H1 (cell line): ENCODE results near the gene MYLK4. TPM values are rescaled to one million over a fixed set of nuclear protein-coding genes. Genes with fewer than 3 reads are reported as not detected.

ENCODE experiments used
- CTCF ChIA-PET: fragments of 300-600 bp; sonication (Branson Sonifier 250); formaldehyde crosslinking; loops from one replicate; lab custom pipeline; 2021; ENCODE audit not compliant: partially characterized antibody; lab: Charles Lee
- POLR2A ChIA-PET: fragments of 300-600 bp; sonication (Branson Sonifier 250); formaldehyde crosslinking; loops from one replicate; lab custom pipeline; 2021; ENCODE audit warnings: inconsistent platforms; ENCODE audit not compliant: partially characterized antibody; lab: Charles Lee
- DNase-seq, 2 experiments: peaks; one replicate each; pipeline versions ENCODE4 v3.0.0 to v3.0.0-alpha.2; 2010 to 2022; ENCODE audit warnings: low spot score in 2 of 2, low read depth in 1 of 2, mixed read lengths in 1 of 2
- FAIRE-seq: peaks from 2 replicates; lab custom pipeline; 2011; peaks lifted over from hg19 to GRCh38; lab: Jason Lieb, UNC
- H2AFZ ChIP-seq: 2 replicates; pipeline ENCODE4 v1.8.1; 2012; ENCODE audit warnings: low read length, inconsistent platforms
- H2AK5ac ChIP-seq: 2 replicates; pipeline ENCODE4 v1.6.1; 2013; ENCODE audit warnings: low read depth, low read length
- H2BK120ac ChIP-seq: replicated peaks from 2 replicates; pipeline ENCODE3; 2013; ENCODE audit warnings: low read depth, low read length, inconsistent platforms
- H2BK12ac ChIP-seq: 2 replicates; pipeline ENCODE4 v1.6.1; 2013; ENCODE audit warnings: low read depth, low read length
- H2BK15ac ChIP-seq: 2 replicates; pipeline ENCODE4 v1.6.1; 2013; ENCODE audit warnings: low read length
- H2BK20ac ChIP-seq: 2 replicates; pipeline ENCODE4 v1.6.1; 2013; ENCODE audit warnings: low read length
- H2BK5ac ChIP-seq: 2 replicates; pipeline ENCODE4 v1.6.1; 2013; ENCODE audit warnings: low read depth, low read length
- H3K14ac ChIP-seq: 2 replicates; pipeline ENCODE4 v1.6.1; 2013; ENCODE audit warnings: inconsistent platforms; ENCODE audit not compliant: insufficient read length
- H3K18ac ChIP-seq: 2 replicates; pipeline ENCODE4 v1.6.1; 2013; ENCODE audit warnings: low read length; ENCODE audit errors: extremely low read depth
- H3K23ac ChIP-seq: 2 replicates; pipeline ENCODE4 v1.6.1; 2013; ENCODE audit warnings: inconsistent platforms; ENCODE audit not compliant: insufficient read length
- H3K23me2 ChIP-seq: 2 replicates; pipeline ENCODE4 v1.6.1; 2013; ENCODE audit warnings: low read depth, low read length
- H3K27ac ChIP-seq: 2 replicates; pipeline ENCODE4 v1.6.1; 2011; ENCODE audit warnings: low read depth, low read length, inconsistent platforms
- H3K27me3 ChIP-seq, 4 experiments: replicated peaks in 1 of 4; 1 replicate in 1 of 4; 2 replicates in 3 of 4; pipeline versions ENCODE4 v1.6.1 to v1.8.1; 2011 to 2013; ENCODE audit warnings: low read length in 3 of 4, mild to moderate bottlenecking in 3 of 4, inconsistent platforms in 2 of 4, mixed read lengths in 2 of 4, moderate library complexity in 1 of 4; ENCODE audit not compliant: control insufficient read depth in 3 of 4, insufficient read depth in 3 of 4; ENCODE audit errors: extremely low read depth in 1 of 4
- H3K36me3 ChIP-seq, 4 experiments: 2 replicates each; pipeline versions ENCODE4 v1.6.1 to v1.8.1; 2011 to 2013; ENCODE audit warnings: mild to moderate bottlenecking in 4 of 4, low read length in 3 of 4, moderate library complexity in 2 of 4, control low read depth in 1 of 4, inconsistent platforms in 1 of 4; ENCODE audit not compliant: insufficient read depth in 4 of 4, control insufficient read depth in 2 of 4
- H3K4ac ChIP-seq: replicated peaks from 2 replicates; pipeline ENCODE3; 2013; ENCODE audit warnings: low read length, low read depth, mixed read lengths, inconsistent platforms; ENCODE audit not compliant: insufficient read length
- H3K4me1 ChIP-seq, 4 experiments: replicated peaks in 1 of 4; 1 replicate in 1 of 4; 2 replicates in 3 of 4; pipeline versions ENCODE4 v1.6.1 to v1.8.1; 2011 to 2013; ENCODE audit warnings: low read length in 3 of 4, inconsistent platforms in 2 of 4, mixed read lengths in 1 of 4; ENCODE audit not compliant: insufficient read depth in 4 of 4, control insufficient read depth in 3 of 4
- H3K4me2 ChIP-seq, 2 experiments: 2 replicates each; pipeline versions ENCODE4 v1.6.1 to v1.8.1; 2011 to 2013; ENCODE audit warnings: low read depth in 2 of 2, low read length in 2 of 2, control low read depth in 1 of 2, inconsistent platforms in 1 of 2, mild to moderate bottlenecking in 1 of 2; ENCODE audit not compliant: insufficient read depth in 1 of 2
- H3K4me3 ChIP-seq, 4 experiments: fragments of 200-600, 300-600 bp in 1 of 4; sonication (generic), shearing (Covaris generic), sonication (Bioruptor Twin) in 1 of 4; 2 replicates each; pipeline versions ENCODE4 v1.5.1 to v1.8.1; 2011 to 2016; ENCODE audit warnings: low read length in 4 of 4, low read depth in 3 of 4, control low read depth in 2 of 4, inconsistent platforms in 2 of 4, mild to moderate bottlenecking in 2 of 4, mixed read lengths in 1 of 4, moderate library complexity in 1 of 4; ENCODE audit not compliant: insufficient read depth in 2 of 4; ENCODE audit errors: extremely low read depth in 1 of 4
- H3K56ac ChIP-seq: replicated peaks from 2 replicates; pipeline ENCODE3; 2013; ENCODE audit warnings: low read depth, mild to moderate bottlenecking, mixed read lengths, low read length, inconsistent platforms; ENCODE audit not compliant: insufficient read length
- H3K79me1 ChIP-seq: 2 replicates; pipeline ENCODE4 v1.6.1; 2013; ENCODE audit warnings: low read depth, low read length, control low read depth
- H3K79me2 ChIP-seq, 2 experiments: 2 replicates each; pipeline versions ENCODE4 v1.6.1 to v1.8.1; 2012 to 2013; ENCODE audit warnings: low read length in 2 of 2, mild to moderate bottlenecking in 2 of 2, inconsistent platforms in 1 of 2; ENCODE audit not compliant: insufficient read depth in 2 of 2, control insufficient read depth in 1 of 2
- H3K9ac ChIP-seq, 4 experiments: replicated peaks in 1 of 4; 1 replicate in 1 of 4; 2 replicates in 3 of 4; pipeline versions ENCODE4 v1.6.1 to v1.8.1; 2011 to 2013; ENCODE audit warnings: low read depth in 3 of 4, low read length in 3 of 4, control low read depth in 2 of 4, mild to moderate bottlenecking in 2 of 4, moderate library complexity in 2 of 4, inconsistent platforms in 1 of 4; ENCODE audit errors: extremely low read depth in 1 of 4
- H3K9me3 ChIP-seq, 2 experiments: 2 replicates each; pipeline versions ENCODE4 v1.6.1 to v1.8.1; 2012 to 2013; ENCODE audit warnings: mild to moderate bottlenecking in 2 of 2, moderate library complexity in 2 of 2, control low read depth in 1 of 2, inconsistent platforms in 1 of 2, low read depth in 1 of 2, low read length in 1 of 2, mixed read lengths in 1 of 2; ENCODE audit not compliant: insufficient read depth in 2 of 2
- H4K20me1 ChIP-seq, 2 experiments: replicated peaks in 1 of 2; 2 replicates each; pipeline versions ENCODE3 to v1.8.1; 2011 to 2013; ENCODE audit warnings: inconsistent platforms in 2 of 2, low read length in 2 of 2, mild to moderate bottlenecking in 1 of 2; ENCODE audit not compliant: insufficient read depth in 2 of 2, control insufficient read depth in 1 of 2
- H4K5ac ChIP-seq: 2 replicates; pipeline ENCODE4 v1.6.1; 2013; ENCODE audit warnings: low read length, low read depth, mixed read lengths, inconsistent platforms; ENCODE audit not compliant: insufficient read length
- H4K8ac ChIP-seq: 2 replicates; pipeline ENCODE4 v1.8.0; 2013; ENCODE audit warnings: mild to moderate bottlenecking, moderate library complexity, low read length, inconsistent platforms; ENCODE audit not compliant: insufficient read depth; ENCODE audit errors: extremely low read depth
- H4K91ac ChIP-seq: replicated peaks from 2 replicates; pipeline ENCODE3; 2013; ENCODE audit warnings: low read length, mixed read lengths, inconsistent platforms; ENCODE audit not compliant: insufficient read length
- CHD2 ChIP-seq: IDR thresholded peaks from 2 replicates; pipeline ENCODE4 v1.6.1; 2012; ENCODE audit warnings: low read length, improper control_type of control experiment
- SIX5 ChIP-seq: IDR thresholded peaks from 2 replicates; pipeline ENCODE4 v1.6.1; 2011; ENCODE audit warnings: mild to moderate bottlenecking, low read depth, low read length
- WGBS, 2 experiments: shearing (Covaris generic) in 1 of 2; methylation state at CpG; one replicate each; pipeline versions ENCODE4 v1.1.6 to v1.1.7; 2013 to 2015; ENCODE audit warnings: low lambda C conversion rate in 2 of 2, mixed read lengths in 2 of 2, inconsistent platforms in 1 of 2, low coverage in 1 of 2, missing lambda C conversion rate in 1 of 2; ENCODE audit not compliant: insufficient replicate concordance in 2 of 2, insufficient coverage in 1 of 2, insufficient read length in 1 of 2; ENCODE audit errors: extremely low coverage in 1 of 2, missing lambda C conversion rate in 1 of 2; 5-methylcytosine and 5-hydroxymethylcytosine counted together
- polyA plus RNA-seq, 7 experiments: library from polyadenylated mRNA; depleted of rRNA in 3 of 7; stranded (reverse) in 5 of 7; unstranded in 2 of 7; fragments of >200 nt in 5 of 7; fragments of 200-250 nt in 2 of 7; gene quantifications; 1 replicate in 5 of 7; 2 replicates in 1 of 7; 4 replicates in 1 of 7; pipeline versions ENCODE4 v1.2.1 to v1.2.3, GENCODE V29; 2011 to 2013; ENCODE audit warnings: missing spikeins in 2 of 7, mixed read lengths in 2 of 7
- total RNA-seq: library from RNA; stranded (reverse); fragmentation: NEBNext Ultra II Directional; extraction: Animal tissue kit (Norgen Biotek cat#: 25700); gene quantifications from 2 replicates; pipeline ENCODE4 v1.2.1, GENCODE V29; 2021

MYLK4 gene
- total and polyA plus RNA-seq, 2 of the 8 experiments (the other 6 are each of a cell fraction or from before 2014, with no cell fraction given) = 0.11 to 0.17 TPM

DNA sequence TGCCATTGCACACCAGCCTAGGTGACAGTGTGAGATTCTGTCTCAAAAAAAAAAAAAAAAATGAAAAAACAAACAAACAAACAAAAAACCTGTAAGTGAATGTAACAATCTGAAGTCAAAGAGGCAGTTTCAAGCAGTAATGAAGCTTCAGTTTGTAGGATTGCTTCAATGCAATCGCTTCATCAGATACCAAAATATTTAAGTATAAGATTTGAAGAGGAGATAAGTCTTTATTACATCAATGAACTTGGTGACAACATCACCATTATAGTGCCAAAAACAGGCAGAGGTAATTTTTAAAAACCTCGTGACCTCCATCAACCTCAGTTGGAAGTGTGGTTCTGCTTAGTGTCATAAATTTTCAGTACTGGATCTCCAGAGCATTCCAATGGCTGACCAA lies 74.7 kb downstream of the MYLK4 start:
- no peaks in the 10 kb centered on the region for H3K27me3 ChIP-seq
- H3K27ac ChIP-seq = no peak overlapping the region
- no peak overlapping the region for H2BK5ac ChIP-seq
- no peaks in the 10 kb centered on the region for H3K23me2 ChIP-seq
- POLR2A ChIA-PET = no interaction called here
- no peak overlapping the region for H2BK120ac ChIP-seq
- no peaks in the 10 kb centered on the region for H3K9me3 ChIP-seq
- H2BK20ac ChIP-seq = no peak overlapping the region
- H2AFZ ChIP-seq = no peak overlapping the region
- H2BK15ac ChIP-seq = no peak overlapping the region
- H4K8ac ChIP-seq = no peak overlapping the region
- H3K4me3 ChIP-seq = no peak overlapping the region
- no peak overlapping the region for H3K9ac ChIP-seq
- no peak overlapping the region for H3K56ac ChIP-seq
- H4K20me1 ChIP-seq = no peaks in the 10 kb centered on the region
- H3K36me3 ChIP-seq = no peaks in the 10 kb centered on the region
- H4K5ac ChIP-seq = no peak overlapping the region
- H4K91ac ChIP-seq = no peak overlapping the region
- no peak overlapping the region for H2BK12ac ChIP-seq
- WGBS, 2 experiments = 90% methylated on average over 2 of the region's 2 CpGs; no CpG with 5 or more reads in 1 of the 2 experiments
- no peak overlapping the region for H3K4me2 ChIP-seq
- no peak overlapping the region for H3K23ac ChIP-seq
- CTCF ChIA-PET = no interaction called here
- TF ChIP-seq SIX5 (no peak), CHD2 (no peak)
- no peaks in the 10 kb centered on the region for H3K79me2 ChIP-seq
- FAIRE-seq = no peak
- no peak overlapping the region for H3K14ac ChIP-seq
- no peaks in the 10 kb centered on the region for H3K4me1 ChIP-seq
- H2AK5ac ChIP-seq = no peak overlapping the region
- no peak for DNase-seq
- H3K4ac ChIP-seq = no peak overlapping the region
- no peaks in the 10 kb centered on the region for H3K79me1 ChIP-seq
- no peak overlapping the region for H3K18ac ChIP-seq
